ENCODE measurements around the gene HMOX2.

Gene HMOX2

GRCh38 chr16:4496305-4496704 is 20.1 kb downstream of the HMOX2 start:
- H3K4me3 ChIP-seq (ENCODE audit: low read depth, low read length) = no peak overlapping the region
- DNase-seq (ENCODE audit: low read depth) = no peak

- no peak overlapping the region for H3K4me3 ChIP-seq (ENCODE audit: low read depth, low read length)
- DNase-seq (ENCODE audit: low read depth) = no peak
These were observed 22.5 kb downstream of the HMOX2 start for GRCh38 chr16:4498546-4499195.

- H3K4me3 ChIP-seq (ENCODE audit: low read depth, low read length) = no peak overlapping the region
- DNase-seq (ENCODE audit: low read depth) = no peak
These were observed 23.0 kb downstream of the HMOX2 start for GRCh38 chr16:4499196-4499555.

GRCh38 chr16:4500272-4500671 is 24.1 kb downstream of the HMOX2 start:
- no peak for DNase-seq (ENCODE audit: low read depth)
- H3K4me3 ChIP-seq (ENCODE audit: low read depth, low read length) = no peak overlapping the region

- H3K4me3 ChIP-seq (ENCODE audit: low read depth, low read length) = no peak overlapping the region
- DNase-seq (ENCODE audit: low read depth) = no peak
These were observed 24.9 kb downstream of the HMOX2 start for GRCh38 chr16:4501071-4501478.

GRCh38 chr16:4505356-4506147 is 29.4 kb downstream of the HMOX2 start:
- DNase-seq (ENCODE audit: low read depth) = no peak
- H3K4me3 ChIP-seq (ENCODE audit: low read depth, low read length) = no peak overlapping the region

GRCh38 chr16:4506450-4506849 is 30.3 kb downstream of the HMOX2 start:
- DNase-seq (ENCODE audit: low read depth) = no peak
- H3K4me3 ChIP-seq (ENCODE audit: low read depth, low read length) = no peak overlapping the region

GRCh38 chr16:4507588-4508345 is 31.6 kb downstream of the HMOX2 start:
- DNase-seq (ENCODE audit: low read depth) = no peak

GRCh38 chr16:4508806-4509205 is 32.6 kb downstream of the HMOX2 start:
- no peak for DNase-seq (ENCODE audit: low read depth)
- H3K4me3 ChIP-seq (ENCODE audit: low read depth, low read length) = no peak overlapping the region

More at GRCh38 chr16:4507588-4508345, 31.6 kb downstream of the HMOX2 start:
- H3K4me3 ChIP-seq (ENCODE audit: low read depth, low read length) = no peak overlapping the region

GRCh38 chr16:4509420-4509819 is 33.2 kb downstream of the HMOX2 start:
- DNase-seq (ENCODE audit: low read depth) = no peak
- no peak overlapping the region for H3K4me3 ChIP-seq (ENCODE audit: low read depth, low read length)

- no peak overlapping the region for H3K4me3 ChIP-seq (ENCODE audit: low read depth, low read length)
- no peak for DNase-seq (ENCODE audit: low read depth)
These were observed 33.9 kb downstream of the HMOX2 start for GRCh38 chr16:4510131-4510530.

GRCh38 chr16:4510747-4511426 is 34.7 kb downstream of the HMOX2 start:
- H3K4me3 ChIP-seq (ENCODE audit: low read depth, low read length) = no peak overlapping the region
- DNase-seq (ENCODE audit: low read depth) = no peak

GRCh38 chr16:4511441-4512082 is 35.4 kb downstream of the HMOX2 start:
- no peak overlapping the region for H3K4me3 ChIP-seq (ENCODE audit: low read depth, low read length)
- no peak for DNase-seq (ENCODE audit: low read depth)

GRCh38 chr16:4512473-4512872 is 36.3 kb downstream of the HMOX2 start:
- H3K4me3 ChIP-seq (ENCODE audit: low read depth, low read length) = no peak overlapping the region

GRCh38 chr16:4513086-4513860 is 37.1 kb downstream of the HMOX2 start:
- no peak for DNase-seq (ENCODE audit: low read depth)
- no peak overlapping the region for H3K4me3 ChIP-seq (ENCODE audit: low read depth, low read length)

More at GRCh38 chr16:4512473-4512872, 36.3 kb downstream of the HMOX2 start:
- no peak for DNase-seq (ENCODE audit: low read depth)

GRCh38 chr16:4513881-4514280 is 37.7 kb downstream of the HMOX2 start:
- no peak for DNase-seq (ENCODE audit: low read depth)
- no peak overlapping the region for H3K4me3 ChIP-seq (ENCODE audit: low read depth, low read length)

GRCh38 chr16:4514606-4515005 is 38.4 kb downstream of the HMOX2 start:
- no peak overlapping the region for H3K4me3 ChIP-seq (ENCODE audit: low read depth, low read length)
- no peak for DNase-seq (ENCODE audit: low read depth)

- no peak for DNase-seq (ENCODE audit: low read depth)
These were observed 39.5 kb downstream of the HMOX2 start for GRCh38 chr16:4515611-4516233.

More at GRCh38 chr16:4515611-4516233, 39.5 kb downstream of the HMOX2 start:
- no peak overlapping the region for H3K4me3 ChIP-seq (ENCODE audit: low read depth, low read length)

All from skeletal muscle cell (primary cell).